Activated CD4-positive, alpha-beta T cell treated with anti-CD3 and anti-CD28 coated beads, Interleukin-2, amount 50 U/mL, for 48 hours (primary cell): Measurements from ENCODE around the gene SPATA18.

Source experiments
- DNase-seq, 2 experiments: peaks; one replicate each; pipeline ENCODE4 v3.0.0-alpha.2; 2020

The SPATA18 gene

GRCh38 chr4:52051213-52051614 is at the start of gene SPATA18:
TSS of gene SPATA18 (plus strand) at chr4:52051304. CDS start at chr4:52051705, 401 bp downstream.
- DNase-seq = no peak

- no peak for DNase-seq
Measured at GRCh38 chr4:52001616-52002015, 49.5 kb upstream of the SPATA18 start.

GRCh38 chr4:52004414-52004813 is 46.7 kb upstream of the SPATA18 start:
- no peak for DNase-seq

- DNase-seq = no peak
Measured at GRCh38 chr4:52005604-52006273, 45.4 kb upstream of the SPATA18 start.

- DNase-seq = no peak
Measured at GRCh38 chr4:52006887-52007286, 44.2 kb upstream of the SPATA18 start.

GRCh38 chr4:52010986-52011385 is 40.1 kb upstream of the SPATA18 start:
- no peak for DNase-seq

- no peak for DNase-seq
Measured at GRCh38 chr4:52012651-52013050, 38.5 kb upstream of the SPATA18 start.

GRCh38 chr4:52014903-52015302 is 36.2 kb upstream of the SPATA18 start:
- DNase-seq = no peak

- DNase-seq = no peak
Measured at GRCh38 chr4:52015366-52015765, 35.7 kb upstream of the SPATA18 start.

GRCh38 chr4:52016981-52017380 is 34.1 kb upstream of the SPATA18 start:
- no peak for DNase-seq

GRCh38 chr4:52017814-52018213 is 33.3 kb upstream of the SPATA18 start:
- no peak for DNase-seq

- DNase-seq = no peak
Measured at GRCh38 chr4:52019936-52020657, 31.0 kb upstream of the SPATA18 start, which contains the start of gene LRRC66. TSS of gene LRRC66 (minus strand) at chr4:52020363. CDS start at chr4:52017613, 2,750 bp downstream.

GRCh38 chr4:52028970-52029369 is 22.1 kb upstream of the SPATA18 start:
- DNase-seq = no peak

- DNase-seq = no peak
Measured at GRCh38 chr4:52032005-52032404, 19.1 kb upstream of the SPATA18 start.

GRCh38 chr4:52035190-52035589 is 15.9 kb upstream of the SPATA18 start:
- DNase-seq = no peak

- no peak for DNase-seq
Measured at GRCh38 chr4:52036886-52037530, 14.1 kb upstream of the SPATA18 start.

- DNase-seq = peak; percentile 27 to 34
Measured at GRCh38 chr4:52037689-52038102, 13.4 kb upstream of the SPATA18 start.

GRCh38 chr4:52038103-52038912 is 12.8 kb upstream of the SPATA18 start, which contains the start of gene SGCB:
TSS of gene SGCB (minus strand) at chr4:52038299. CDS start at chr4:52038259, 40 bp downstream.
- peak; percentile 78 to 79 for DNase-seq

- no peak for DNase-seq
Measured at GRCh38 chr4:52045028-52045427, 6.1 kb upstream of the SPATA18 start.

- DNase-seq = no peak
Measured at GRCh38 chr4:52049266-52049665, 1.8 kb upstream of the SPATA18 start.

GRCh38 chr4:52051615-52052474 is 741 bp downstream of the SPATA18 start:
- peak; percentile 10 to 19 for DNase-seq

- no peak for DNase-seq
Measured at GRCh38 chr4:52052475-52052780, 1.3 kb downstream of the SPATA18 start.
